HEK293 (cell line): ENCODE results near the gene RNF113B.

Experiments used
- CTCF ChIA-PET: fragments of 350-600 bp; formaldehyde crosslinking; extraction: SDS; loops from one replicate; lab custom pipeline; 2021; ENCODE audit warnings: antibody characterized with exemption; lab: Yijun Ruan, JAX
- POLR2A ChIA-PET: fragments of 300-600 bp; formaldehyde crosslinking; extraction: SDS; loops from one replicate; lab custom pipeline; 2020; ENCODE audit warnings: antibody characterized with exemption, inconsistent platforms; lab: Yijun Ruan, JAX
- H3K27ac ChIP-seq: fragments of 200-500 bp; sonication (Bioruptor generic); 2 replicates; pipeline ENCODE4 v1.5.1; 2014; ENCODE audit warnings: low read depth, low read length, control low read depth, inconsistent platforms; ENCODE audit errors: extremely low read depth
- H3K36me3 ChIP-seq, 2 experiments: fragments of 200-500 bp in 1 of 2; sonication (Bioruptor generic) in 1 of 2; 1 replicate in 1 of 2; 2 replicates in 1 of 2; pipeline ENCODE4 v1.5.1; 2014 to 2017; ENCODE audit warnings: inconsistent platforms in 2 of 2, low read length in 2 of 2; ENCODE audit not compliant: control insufficient read depth in 2 of 2, insufficient read depth in 1 of 2
- H3K4me1 ChIP-seq: fragments of 200-500 bp; sonication (Bioruptor generic); 2 replicates; pipeline ENCODE4 v1.5.1; 2014; ENCODE audit warnings: mild to moderate bottlenecking, low read length, inconsistent platforms; ENCODE audit not compliant: control insufficient read depth, insufficient read depth
- H3K4me3 ChIP-seq: 2 replicates; pipeline ENCODE4 v1.5.1; 2011; ENCODE audit warnings: low read depth, mild to moderate bottlenecking, control low read depth, low read length, moderate library complexity
- H3K9me3 ChIP-seq: fragments of 200-500 bp; sonication (Bioruptor generic); 2 replicates; pipeline ENCODE4 v1.5.1; 2014; ENCODE audit warnings: low read depth, low read length, inconsistent platforms; ENCODE audit not compliant: control insufficient read depth, insufficient read depth
- BCL11B ChIP-seq: fragments of 450-650 bp; formaldehyde crosslinking; IDR thresholded peaks from 2 replicates; pipeline ENCODE4 v1.5.1; 2016; ENCODE audit warnings: low read depth, missing biosample characterization, missing genetic modification characterization
- EGR2 ChIP-seq: fragments of 450-650 bp; formaldehyde crosslinking; IDR thresholded peaks from 2 replicates; pipeline ENCODE4 v1.5.1; 2016; ENCODE audit warnings: low read depth, missing biosample characterization, missing genetic modification characterization
- FEZF1 ChIP-seq: fragments of 450-650 bp; formaldehyde crosslinking; IDR thresholded peaks from 2 replicates; pipeline ENCODE4 v1.5.1; 2016; ENCODE audit warnings: missing biosample characterization, missing genetic modification characterization
- PRDM6 ChIP-seq: fragments of 450-650 bp; formaldehyde crosslinking; IDR thresholded peaks from 2 replicates; pipeline ENCODE4 v1.5.1; 2017; ENCODE audit warnings: missing biosample characterization, missing genetic modification characterization
- RBAK ChIP-seq: fragments of 450-650 bp; formaldehyde crosslinking; IDR thresholded peaks from 2 replicates; pipeline ENCODE4 v1.5.1; 2016; ENCODE audit warnings: missing biosample characterization, missing genetic modification characterization
- TCF7L2 ChIP-seq: IDR thresholded peaks from 2 replicates; pipeline ENCODE4 v1.6.1; 2011; ENCODE audit warnings: low read depth, mild to moderate bottlenecking, inconsistent platforms, low read length, moderate library complexity, borderline replicate concordance
- TRIM28 ChIP-seq: IDR thresholded peaks from 2 replicates; pipeline ENCODE4 v1.6.1; 2011; ENCODE audit warnings: low read length, control low read depth, borderline replicate concordance
- ZNF146 ChIP-seq: fragments of 450-650 bp; formaldehyde crosslinking; IDR thresholded peaks from 2 replicates; pipeline ENCODE4 v1.5.1; 2016; ENCODE audit warnings: missing biosample characterization, missing genetic modification characterization
- ZNF274 ChIP-seq, 2 experiments: fragments of 200-500 bp in 1 of 2; fragments of 450-650 bp in 1 of 2; sonication (Bioruptor generic) in 1 of 2; formaldehyde crosslinking in 1 of 2; IDR thresholded peaks; 2 replicates each; pipeline versions ENCODE4 v1.5.1 to v1.6.1; 2014 to 2016; ENCODE audit warnings: borderline replicate concordance in 1 of 2, inconsistent platforms in 1 of 2, low read length in 1 of 2, missing biosample characterization in 1 of 2, missing genetic modification characterization in 1 of 2
- ZNF280D ChIP-seq: fragments of 450-650 bp; formaldehyde crosslinking; IDR thresholded peaks from 2 replicates; pipeline ENCODE4 v1.5.1; 2016; ENCODE audit warnings: missing biosample characterization, missing genetic modification characterization
- ZNF560 ChIP-seq: fragments of 450-650 bp; formaldehyde crosslinking; IDR thresholded peaks from 2 replicates; pipeline ENCODE4 v1.5.1; 2017; ENCODE audit warnings: missing biosample characterization, missing genetic modification characterization, borderline replicate concordance
- ZNF580 ChIP-seq: fragments of 450-650 bp; formaldehyde crosslinking; IDR thresholded peaks from 2 replicates; pipeline ENCODE4 v1.5.1; 2016; ENCODE audit warnings: missing biosample characterization, missing genetic modification characterization
- TF ChIP-seq, protein P1 (sequence below): fragments of 450-650 bp; formaldehyde crosslinking; IDR thresholded peaks from 2 replicates; pipeline ENCODE4 v1.5.1; 2017; ENCODE audit warnings: missing biosample characterization, missing genetic modification characterization
- TF ChIP-seq, protein P2 (sequence below): fragments of 450-650 bp; formaldehyde crosslinking; IDR thresholded peaks from 2 replicates; pipeline ENCODE4 v1.5.1; 2016; ENCODE audit warnings: missing biosample characterization, missing genetic modification characterization, low read depth
- TF ChIP-seq, protein P3 (sequence below): fragments of 450-650 bp; formaldehyde crosslinking; IDR thresholded peaks from 2 replicates; pipeline ENCODE4 v1.5.1; 2016; ENCODE audit warnings: missing biosample characterization, missing genetic modification characterization
- TF ChIP-seq, protein P4 (sequence below): fragments of 450-650 bp; IDR thresholded peaks from 2 replicates; pipeline ENCODE4 v1.5.1; 2018; ENCODE audit warnings: missing biosample characterization, missing genetic modification characterization

The RNF113B gene

DNA sequence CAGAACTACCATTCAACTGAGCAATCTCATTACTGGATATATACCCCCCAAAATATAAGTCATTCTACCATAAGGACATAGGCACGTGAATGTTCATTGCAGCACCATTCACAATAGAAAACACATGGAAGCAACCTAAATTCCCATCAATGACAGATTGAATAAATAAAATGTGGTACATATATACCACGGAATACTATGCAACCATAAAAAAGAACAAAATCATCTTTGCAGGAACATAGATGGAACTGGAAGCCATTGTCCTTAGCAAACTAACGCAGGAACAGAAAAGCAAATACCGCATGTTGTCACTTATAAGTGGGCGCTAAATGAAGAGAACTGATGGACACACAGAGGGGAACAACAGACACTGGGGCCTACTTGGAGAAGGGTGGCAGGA, 14.1 kb downstream of the RNF113B start:
- POLR2A ChIA-PET = no interaction called here
- CTCF ChIA-PET = no interaction called here
- Histone ChIP-seq H3K36me3 (peaks cover 0 to 3% of the 10 kb centered on the region in 2 experiments; a peak in 1 of 3 replicates), H3K27ac (no peak overlapping the region), H3K4me1 (no peaks in the 10 kb centered on the region), H3K4me3 (no peak overlapping the region), H3K9me3 (no peaks in the 10 kb centered on the region)
- TF ChIP-seq ZNF274 (IDR thresholded peaks at IDR 0.05; ENCODE audit: low read length) (no peak), ZNF274 (tag by site-specific recombination; IDR thresholded peaks at IDR 0.05; ENCODE audit: borderline replicate concordance) (no peak), BCL11B (tag by site-specific recombination) (no peak), ZNF580 (tag by site-specific recombination) (0 out of 2 replicates have a peak, but pooled peaks have one; percentile 44), ZNF146 (tag by site-specific recombination) (peak; percentile 98), EGR2 (tag by site-specific recombination) (no peak), FEZF1 (no peak), ZNF560 (tag by site-specific recombination) (no peak), TRIM28 (no peak), ZNF280D (tag by site-specific recombination) (no peak), RBAK (tag by site-specific recombination) (no peak), TCF7L2 (no peak)
- TF ChIP-seq, protein P1, sequence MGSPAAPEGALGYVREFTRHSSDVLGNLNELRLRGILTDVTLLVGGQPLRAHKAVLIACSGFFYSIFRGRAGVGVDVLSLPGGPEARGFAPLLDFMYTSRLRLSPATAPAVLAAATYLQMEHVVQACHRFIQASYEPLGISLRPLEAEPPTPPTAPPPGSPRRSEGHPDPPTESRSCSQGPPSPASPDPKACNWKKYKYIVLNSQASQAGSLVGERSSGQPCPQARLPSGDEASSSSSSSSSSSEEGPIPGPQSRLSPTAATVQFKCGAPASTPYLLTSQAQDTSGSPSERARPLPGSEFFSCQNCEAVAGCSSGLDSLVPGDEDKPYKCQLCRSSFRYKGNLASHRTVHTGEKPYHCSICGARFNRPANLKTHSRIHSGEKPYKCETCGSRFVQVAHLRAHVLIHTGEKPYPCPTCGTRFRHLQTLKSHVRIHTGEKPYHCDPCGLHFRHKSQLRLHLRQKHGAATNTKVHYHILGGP (tag by site-specific recombination) = no peak
- TF ChIP-seq, protein P2, sequence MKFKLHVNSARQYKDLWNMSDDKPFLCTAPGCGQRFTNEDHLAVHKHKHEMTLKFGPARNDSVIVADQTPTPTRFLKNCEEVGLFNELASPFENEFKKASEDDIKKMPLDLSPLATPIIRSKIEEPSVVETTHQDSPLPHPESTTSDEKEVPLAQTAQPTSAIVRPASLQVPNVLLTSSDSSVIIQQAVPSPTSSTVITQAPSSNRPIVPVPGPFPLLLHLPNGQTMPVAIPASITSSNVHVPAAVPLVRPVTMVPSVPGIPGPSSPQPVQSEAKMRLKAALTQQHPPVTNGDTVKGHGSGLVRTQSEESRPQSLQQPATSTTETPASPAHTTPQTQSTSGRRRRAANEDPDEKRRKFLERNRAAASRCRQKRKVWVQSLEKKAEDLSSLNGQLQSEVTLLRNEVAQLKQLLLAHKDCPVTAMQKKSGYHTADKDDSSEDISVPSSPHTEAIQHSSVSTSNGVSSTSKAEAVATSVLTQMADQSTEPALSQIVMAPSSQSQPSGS = no peak
- TF ChIP-seq, protein P3, sequence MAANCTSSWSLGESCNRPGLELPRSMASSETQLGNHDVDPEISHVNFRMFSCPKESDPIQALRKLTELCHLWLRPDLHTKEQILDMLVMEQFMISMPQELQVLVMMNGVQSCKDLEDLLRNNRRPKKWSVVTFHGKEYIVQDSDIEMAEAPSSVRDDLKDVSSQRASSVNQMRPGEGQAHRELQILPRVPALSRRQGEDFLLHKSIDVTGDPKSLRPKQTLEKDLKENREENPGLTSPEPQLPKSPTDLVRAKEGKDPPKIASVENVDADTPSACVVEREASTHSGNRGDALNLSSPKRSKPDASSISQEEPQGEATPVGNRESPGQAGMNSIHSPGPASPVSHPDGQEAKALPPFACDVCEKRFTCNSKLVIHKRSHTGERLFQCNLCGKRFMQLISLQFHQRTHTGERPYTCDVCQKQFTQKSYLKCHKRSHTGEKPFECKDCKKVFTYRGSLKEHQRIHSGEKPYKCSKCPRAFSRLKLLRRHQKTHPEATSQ (tag by site-specific recombination) = no peak

DNA sequence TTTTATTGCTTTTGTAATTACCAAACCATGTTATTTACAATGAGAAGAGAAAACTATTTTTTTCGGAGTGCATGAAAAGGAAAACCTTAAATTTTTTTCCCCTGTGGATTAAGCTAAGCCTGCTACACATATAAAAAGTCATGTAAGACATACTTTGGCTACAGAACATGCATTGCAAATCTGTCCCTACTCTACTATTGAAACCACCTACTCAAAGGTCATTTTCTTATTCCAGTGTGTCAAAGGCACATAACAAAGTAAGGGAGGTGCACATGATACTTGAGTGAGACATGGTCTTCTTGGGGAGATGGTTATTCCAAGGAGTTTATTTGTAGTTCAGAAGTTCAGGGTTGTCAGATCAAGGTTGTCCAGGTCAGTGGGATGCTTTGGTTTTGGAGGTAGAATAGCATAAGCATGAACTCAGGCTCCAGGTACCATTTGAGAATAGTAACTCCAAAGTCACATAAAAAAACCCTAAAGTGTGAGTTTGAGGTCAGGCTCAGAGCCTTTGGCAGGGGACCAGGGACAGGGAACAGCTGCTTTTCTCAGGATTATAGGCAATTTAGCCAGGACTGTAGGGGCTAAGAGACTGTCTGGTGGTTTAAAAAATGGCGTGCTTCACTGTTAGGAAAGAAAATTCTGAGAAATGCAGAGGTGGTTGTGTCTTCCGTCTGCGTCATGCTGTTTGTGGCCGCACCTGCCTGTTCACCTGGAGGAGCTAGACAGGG, 18.7 kb downstream of the RNF113B start:
- ChIA-PET CTCF (interaction anchor here (0.7 to 0.9 kb wide), 2 partner anchors 11 to 47 kb away, joined by 3 read pairs; no protein-coding TSS in a partner anchor), POLR2A (no interaction called here)
- H3K4me3 ChIP-seq = no peak overlapping the region
- no peak overlapping the region for H3K27ac ChIP-seq
- H3K9me3 ChIP-seq = no peaks in the 10 kb centered on the region
- TF ChIP-seq PRDM6 (tag by site-specific recombination) = peak; percentile 52
- TF ChIP-seq, protein P4, sequence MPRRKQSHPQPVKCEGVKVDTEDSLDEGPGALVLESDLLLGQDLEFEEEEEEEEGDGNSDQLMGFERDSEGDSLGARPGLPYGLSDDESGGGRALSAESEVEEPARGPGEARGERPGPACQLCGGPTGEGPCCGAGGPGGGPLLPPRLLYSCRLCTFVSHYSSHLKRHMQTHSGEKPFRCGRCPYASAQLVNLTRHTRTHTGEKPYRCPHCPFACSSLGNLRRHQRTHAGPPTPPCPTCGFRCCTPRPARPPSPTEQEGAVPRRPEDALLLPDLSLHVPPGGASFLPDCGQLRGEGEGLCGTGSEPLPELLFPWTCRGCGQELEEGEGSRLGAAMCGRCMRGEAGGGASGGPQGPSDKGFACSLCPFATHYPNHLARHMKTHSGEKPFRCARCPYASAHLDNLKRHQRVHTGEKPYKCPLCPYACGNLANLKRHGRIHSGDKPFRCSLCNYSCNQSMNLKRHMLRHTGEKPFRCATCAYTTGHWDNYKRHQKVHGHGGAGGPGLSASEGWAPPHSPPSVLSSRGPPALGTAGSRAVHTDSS (tag by site-specific recombination) = no peak
- H3K4me1 ChIP-seq = 0 out of 2 replicates have a peak, but pooled peaks cover 3% of the 10 kb centered on the region
- H3K36me3 ChIP-seq = peaks cover 0 to 3% of the 10 kb centered on the region in 2 experiments; a peak in 1 of 3 replicates
